22Rv1 (cell line): ENCODE data around the gene ZNF385D.

Experiments used
- H3K27ac ChIP-seq: fragments of 450-650 bp; 2 replicates; pipeline ENCODE4 v1.5.1; 2017
- ZFX ChIP-seq: fragments of 450-650 bp; IDR thresholded peaks from 2 replicates; pipeline ENCODE4 v1.6.1; 2017; ENCODE audit warnings: antibody characterized with exemption, borderline replicate concordance
- TF ChIP-seq, protein P1 (sequence below): fragments of 450-650 bp; IDR thresholded peaks from 2 replicates; pipeline ENCODE4 v1.5.1; 2017; ENCODE audit warnings: mild to moderate bottlenecking

ZNF385D gene

GRCh38 chr3:21543380-21544075 lies 207.5 kb downstream of the ZNF385D start:
- no peak overlapping the region for H3K27ac ChIP-seq
- TF ChIP-seq, protein P1, sequence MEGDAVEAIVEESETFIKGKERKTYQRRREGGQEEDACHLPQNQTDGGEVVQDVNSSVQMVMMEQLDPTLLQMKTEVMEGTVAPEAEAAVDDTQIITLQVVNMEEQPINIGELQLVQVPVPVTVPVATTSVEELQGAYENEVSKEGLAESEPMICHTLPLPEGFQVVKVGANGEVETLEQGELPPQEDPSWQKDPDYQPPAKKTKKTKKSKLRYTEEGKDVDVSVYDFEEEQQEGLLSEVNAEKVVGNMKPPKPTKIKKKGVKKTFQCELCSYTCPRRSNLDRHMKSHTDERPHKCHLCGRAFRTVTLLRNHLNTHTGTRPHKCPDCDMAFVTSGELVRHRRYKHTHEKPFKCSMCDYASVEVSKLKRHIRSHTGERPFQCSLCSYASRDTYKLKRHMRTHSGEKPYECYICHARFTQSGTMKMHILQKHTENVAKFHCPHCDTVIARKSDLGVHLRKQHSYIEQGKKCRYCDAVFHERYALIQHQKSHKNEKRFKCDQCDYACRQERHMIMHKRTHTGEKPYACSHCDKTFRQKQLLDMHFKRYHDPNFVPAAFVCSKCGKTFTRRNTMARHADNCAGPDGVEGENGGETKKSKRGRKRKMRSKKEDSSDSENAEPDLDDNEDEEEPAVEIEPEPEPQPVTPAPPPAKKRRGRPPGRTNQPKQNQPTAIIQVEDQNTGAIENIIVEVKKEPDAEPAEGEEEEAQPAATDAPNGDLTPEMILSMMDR = no peak
- TF ChIP-seq ZFX = no peak

- TF ChIP-seq, protein P1 = no peak
- no peak for TF ChIP-seq ZFX
- H3K27ac ChIP-seq = no peak overlapping the region
Observed at GRCh38 chr3:21542656-21543379, 208.2 kb downstream of the ZNF385D start.

DNA sequence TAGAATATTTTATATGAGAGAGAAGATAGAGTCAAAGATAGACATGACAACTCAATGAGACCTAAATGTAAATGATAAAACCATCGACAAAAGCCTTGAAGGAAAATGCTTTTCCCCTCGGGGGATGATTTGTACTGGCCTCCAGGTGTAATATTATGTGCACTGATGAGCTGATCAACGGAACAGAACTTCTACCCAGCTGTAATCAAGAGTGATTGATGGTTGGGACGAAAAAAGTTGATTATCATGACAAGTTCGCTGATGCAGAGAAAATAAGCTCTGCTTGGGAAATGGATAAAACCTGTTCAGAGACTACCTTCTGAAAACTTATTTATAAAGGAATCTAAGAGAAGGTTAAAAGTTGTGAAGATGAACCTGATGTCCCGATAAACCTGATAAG lies 210.7 kb downstream of the ZNF385D start:
- H3K27ac ChIP-seq = no peak overlapping the region
- TF ChIP-seq, protein P1 = no peak
- TF ChIP-seq ZFX = no peak

DNA sequence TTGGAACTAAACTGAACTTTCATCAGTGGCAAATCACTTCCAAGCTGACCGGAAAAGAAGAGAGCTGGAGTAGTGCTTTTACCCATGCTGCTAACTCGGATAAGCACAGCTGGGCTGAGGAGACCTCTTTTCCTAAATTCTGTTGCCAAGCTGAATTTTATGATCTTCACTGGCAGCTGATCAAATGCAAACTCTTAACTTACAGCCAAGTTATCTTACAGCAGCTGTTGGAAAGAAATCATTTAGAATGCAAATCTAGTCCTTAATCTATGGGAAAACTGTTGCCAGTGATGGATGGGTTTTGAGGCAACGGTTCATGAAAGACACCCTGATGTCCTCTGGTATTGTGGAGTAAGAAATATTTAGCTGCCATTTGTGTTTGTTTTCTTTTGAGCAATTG lies 216.5 kb downstream of the ZNF385D start:
- H3K27ac ChIP-seq = no peak overlapping the region
- TF ChIP-seq, protein P1 = no peak
- no peak for TF ChIP-seq ZFX

DNA sequence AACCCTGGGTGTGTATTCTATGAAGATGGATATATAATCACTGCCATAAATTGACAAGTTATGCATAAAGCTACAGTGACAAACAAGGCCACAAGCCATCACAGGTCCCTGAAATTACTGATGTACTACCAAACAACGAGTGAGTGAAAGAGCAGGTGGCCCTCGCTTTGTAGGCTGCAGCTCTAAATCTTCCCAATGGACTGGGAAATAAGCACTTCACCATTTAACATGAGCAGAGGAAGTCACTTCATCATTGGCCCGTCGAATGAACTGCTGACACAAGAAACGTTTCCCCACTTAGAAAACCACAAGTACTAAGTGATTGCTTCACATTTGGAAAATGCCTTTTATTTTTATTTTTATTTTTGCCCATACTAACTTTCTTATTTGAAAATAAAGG lies 218.0 kb downstream of the ZNF385D start:
- no peak for TF ChIP-seq ZFX
- TF ChIP-seq, protein P1 = no peak
- H3K27ac ChIP-seq = no peak overlapping the region

DNA sequence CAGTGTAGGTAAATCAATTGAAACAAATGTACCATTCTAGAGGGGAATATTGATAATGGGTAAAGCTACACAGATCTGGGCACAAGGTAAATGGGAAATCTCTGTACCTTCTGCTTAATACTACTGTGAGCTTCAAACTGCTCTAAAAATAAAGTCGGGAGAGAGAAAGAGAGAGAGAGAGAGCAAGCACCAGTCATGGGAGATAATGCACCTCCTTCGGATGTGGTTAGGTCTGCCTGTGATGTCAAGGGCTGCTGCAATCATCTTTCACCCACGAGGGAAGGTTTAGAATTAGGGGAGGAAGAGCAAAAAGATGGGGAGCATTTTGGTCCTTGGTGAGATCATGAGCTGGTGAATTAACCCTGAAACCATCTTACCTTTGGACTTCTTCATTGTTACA lies 219.1 kb downstream of the ZNF385D start:
- no peak for TF ChIP-seq ZFX
- TF ChIP-seq, protein P1 = no peak

More for the DNA sequence above, 219.1 kb downstream of the ZNF385D start:
- H3K27ac ChIP-seq = no peak overlapping the region
